Transverse colon (tissue), 4 donors: ENCODE data around the gene SIDT2. TPM values are rescaled to one million over a fixed set of nuclear protein-coding genes. Genes with fewer than 3 reads are reported as not detected.

Experiments
- DNase-seq: peaks from one replicate; pipeline ENCODE4 v3.0.0-alpha.2; 2019
- H3K27ac ChIP-seq, 4 donors: fragments of 200-600 bp; sonication (generic); 2 replicates each; pipeline ENCODE4 v1.5.1; 2016 to 2018; ENCODE audit warnings: inconsistent platforms in 4 of 4
- H3K27me3 ChIP-seq: fragments of 200-600 bp; sonication (generic); 2 replicates; pipeline ENCODE4 v1.5.1; 2017; ENCODE audit warnings: inconsistent platforms
- H3K36me3 ChIP-seq, 4 donors: fragments of 200-600 bp; sonication (generic); 2 replicates each; pipeline ENCODE4 v1.5.1; 2017 to 2019; ENCODE audit warnings: inconsistent platforms in 4 of 4
- H3K4me1 ChIP-seq, 4 donors: fragments of 200-600 bp; sonication (generic); 2 replicates each; pipeline ENCODE4 v1.5.1; 2017 to 2020; ENCODE audit warnings: inconsistent platforms in 4 of 4
- H3K4me3 ChIP-seq, 4 donors: fragments of 200-600 bp; sonication (generic); 1 replicate in 1 of 4; 2 replicates in 3 of 4; pipeline versions ENCODE4 v1.5.1 to v1.6.1; 2017 to 2019; ENCODE audit warnings: inconsistent platforms in 4 of 4
- H3K9me3 ChIP-seq, 2 donors: fragments of 200-600 bp; sonication (generic); 2 replicates each; pipeline ENCODE4 v1.5.1; 2017 to 2019; ENCODE audit warnings: inconsistent platforms in 2 of 2
- EP300 ChIP-seq: sonication (generic); formaldehyde crosslinking; IDR thresholded peaks from one replicate; pipeline ENCODE4 v1.6.1; 2017; ENCODE audit warnings: antibody characterized with exemption, low read depth
- POLR2A ChIP-seq: fragments of 450-650 bp; IDR thresholded peaks from one replicate; pipeline ENCODE4 v1.6.1; 2016; ENCODE audit warnings: antibody characterized with exemption, mild to moderate bottlenecking, moderate library complexity
- POLR2AphosphoS5 ChIP-seq, 3 donors: sonication (generic); formaldehyde crosslinking; IDR thresholded peaks; one replicate each; pipeline ENCODE4 v1.6.1; 2016; ENCODE audit warnings: antibody characterized with exemption in 3 of 3
- WGBS, 2 donors: methylation state at CpG; one replicate each; pipeline ENCODE4 v1.1.5; 2018; ENCODE audit warnings: low coverage in 1 of 2; 5-methylcytosine and 5-hydroxymethylcytosine counted together
- in situ Hi-C, 4 donors: fragments of 200-750 bp; cut with MboI; loops; one replicate each; pipeline versions ENCODE4 v1.15.0 to v1.15.1; 2017; ENCODE audit warnings: low sequenced_read_pairs in 3 of 4, low pct_ligation_motif_present in 1 of 4, low pct_unique_long_range_greater_than_20kb in 1 of 4
- intact Hi-C: fragments of 100-400 bp; cut with DNase I; formaldehyde crosslinking; loops from one replicate; pipeline ENCODE4 v1.15.1; 2023; ENCODE audit warnings: low total_unique reads
- total RNA-seq, 4 donors: library from RNA; depleted of rRNA; stranded (reverse); fragments of >200 nt; gene quantifications; one replicate each; pipeline ENCODE4 v1.1.0, GENCODE V29; 2016
- TF ChIP-seq, protein P1 (sequence below), 5 experiments: fragments of 200-600 bp in 3 of 5; fragments of 450-650 bp in 2 of 5; sonication (generic) in 3 of 5; IDR thresholded peaks; 1 replicate in 2 of 5; 2 replicates in 3 of 5; pipeline ENCODE4 v1.5.1; 2016 to 2017; ENCODE audit warnings: antibody characterized with exemption in 5 of 5, inconsistent platforms in 3 of 5, mild to moderate bottlenecking in 2 of 5, moderate library complexity in 1 of 5

SIDT2 gene
- total RNA-seq, 4 donors from 2014 or later, result 68.1 to 95.0 (median 78.2) TPM

- no peaks in the 10 kb centered on the region for H3K27me3 ChIP-seq
- peak overlapping the region in 1 of 4 donors; percentile 99 for H3K27ac ChIP-seq
- 96% methylated on average over 12 of the region's 12 CpGs; no CpG with 5 or more reads in 1 of the 2 donors for WGBS, 2 donors
- in situ Hi-C loops, result loop anchor here in 1 of 4 donors (5.0 kb wide), 1 partner anchor 47 kb away; no protein-coding TSS in a partner anchor
- H3K4me1 ChIP-seq, result peaks cover 18 to 58% (median 44%) of the 10 kb centered on the region in 4 donors
- no peak for DNase-seq
- no peaks in the 10 kb centered on the region for H3K9me3 ChIP-seq
- H3K36me3 ChIP-seq, result peaks cover 0 to 30% (median 10%) of the 10 kb centered on the region in 4 donors
- TF ChIP-seq POLR2A (no peak), EP300 (no peak), POLR2AphosphoS5 (IDR thresholded peaks at IDR 0.05) (no peak)
- H3K4me3 ChIP-seq, result no peak overlapping the region
- intact Hi-C loops, result loop anchor here (5.0 to 10.0 kb wide), 2 partner anchors 47 to 345 kb away; no protein-coding TSS in a partner anchor
Measured at GRCh38 chr11:117229411-117229810, 50.9 kb downstream of the SIDT2 start.

- H3K4me3 ChIP-seq, result no peak overlapping the region
- in situ Hi-C loops, result loop anchor here in 1 of 4 donors (5.0 kb wide), 1 partner anchor 48 kb away; no protein-coding TSS in a partner anchor
- H3K36me3 ChIP-seq, result peaks cover 0 to 30% (median 10%) of the 10 kb centered on the region in 4 donors
- DNase-seq, result no peak
- WGBS, 2 donors, result 83 to 88% methylated on average over 2 to 5 of the region's 5 CpGs
- no peaks in the 10 kb centered on the region for H3K9me3 ChIP-seq
- intact Hi-C loops, result loop anchor here (5.0 to 10.0 kb wide), 2 partner anchors 48 to 345 kb away; no protein-coding TSS in a partner anchor
- H3K27me3 ChIP-seq, result no peaks in the 10 kb centered on the region
- peak overlapping the region in 3 of 4 donors; percentile 96 to 99 (median 98) for H3K27ac ChIP-seq
- TF ChIP-seq POLR2AphosphoS5 (IDR thresholded peaks at IDR 0.05), result no peak
- TF ChIP-seq EP300, result no peak
- TF ChIP-seq POLR2A, result no peak
- TF ChIP-seq, protein P1, sequence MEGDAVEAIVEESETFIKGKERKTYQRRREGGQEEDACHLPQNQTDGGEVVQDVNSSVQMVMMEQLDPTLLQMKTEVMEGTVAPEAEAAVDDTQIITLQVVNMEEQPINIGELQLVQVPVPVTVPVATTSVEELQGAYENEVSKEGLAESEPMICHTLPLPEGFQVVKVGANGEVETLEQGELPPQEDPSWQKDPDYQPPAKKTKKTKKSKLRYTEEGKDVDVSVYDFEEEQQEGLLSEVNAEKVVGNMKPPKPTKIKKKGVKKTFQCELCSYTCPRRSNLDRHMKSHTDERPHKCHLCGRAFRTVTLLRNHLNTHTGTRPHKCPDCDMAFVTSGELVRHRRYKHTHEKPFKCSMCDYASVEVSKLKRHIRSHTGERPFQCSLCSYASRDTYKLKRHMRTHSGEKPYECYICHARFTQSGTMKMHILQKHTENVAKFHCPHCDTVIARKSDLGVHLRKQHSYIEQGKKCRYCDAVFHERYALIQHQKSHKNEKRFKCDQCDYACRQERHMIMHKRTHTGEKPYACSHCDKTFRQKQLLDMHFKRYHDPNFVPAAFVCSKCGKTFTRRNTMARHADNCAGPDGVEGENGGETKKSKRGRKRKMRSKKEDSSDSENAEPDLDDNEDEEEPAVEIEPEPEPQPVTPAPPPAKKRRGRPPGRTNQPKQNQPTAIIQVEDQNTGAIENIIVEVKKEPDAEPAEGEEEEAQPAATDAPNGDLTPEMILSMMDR (IDR thresholded peaks at IDR 0.05), result no peak
- peaks cover 18 to 54% (median 39%) of the 10 kb centered on the region in 4 donors for H3K4me1 ChIP-seq
Measured at GRCh38 chr11:117229931-117230285, 51.4 kb downstream of the SIDT2 start.

GRCh38 chr11:117230286-117230961 lies 51.9 kb downstream of the SIDT2 start:
- Histone ChIP-seq H3K9me3 (no peaks in the 10 kb centered on the region), H3K4me3 (peak overlapping the region in 3 of 4 donors; percentile 79 to 99 (median 85)), H3K36me3 (peaks cover 0 to 30% (median 10%) of the 10 kb centered on the region in 4 donors), H3K27me3 (no peaks in the 10 kb centered on the region), H3K4me1 (peaks cover 13 to 49% (median 34%) of the 10 kb centered on the region in 4 donors), H3K27ac (peak overlapping the region; percentile 96 to 99 (median 98))
- WGBS, 2 donors, result 37 to 41% methylated on average over 12 of the region's 12 CpGs
- TF ChIP-seq POLR2AphosphoS5 (IDR thresholded peaks at IDR 0.05), result no peak
- TF ChIP-seq, protein P1 (IDR thresholded peaks at IDR 0.05), result no peak
- TF ChIP-seq POLR2A, result no peak
- no peak for TF ChIP-seq EP300
- in situ Hi-C loops, result no loop called here
- intact Hi-C loops, result no loop called here
- DNase-seq, result no peak

GRCh38 chr11:117230999-117231841 lies 52.7 kb downstream of the SIDT2 start:
- Histone ChIP-seq H3K27me3 (no peaks in the 10 kb centered on the region), H3K27ac (peak overlapping the region; percentile 96 to 99 (median 98)), H3K36me3 (peaks cover 0 to 30% (median 10%) of the 10 kb centered on the region in 4 donors), H3K9me3 (no peaks in the 10 kb centered on the region), H3K4me3 (peak overlapping the region; percentile 79 to 99 (median 86)), H3K4me1 (peaks cover 9 to 41% (median 30%) of the 10 kb centered on the region in 4 donors)
- 3% methylated on average over 13 of the region's 14 CpGs for WGBS, 2 donors
- DNase-seq, result peak; percentile 67
- intact Hi-C loops (no loop called here), in situ Hi-C loops (no loop called here)
- TF ChIP-seq POLR2A, result peak; percentile 19
- no peak for TF ChIP-seq EP300
- TF ChIP-seq POLR2AphosphoS5 (IDR thresholded peaks at IDR 0.05), result peak in 1 of 3 donors; percentile 49
- TF ChIP-seq, protein P1 (IDR thresholded peaks at IDR 0.05), result no peak
